Liver (tissue), 3 donors: ENCODE results near the gene SPRN.

Experiments
- JUND ChIP-seq, 2 donors: IDR thresholded peaks; 2 replicates each; pipeline ENCODE4 v1.6.1; 2016; ENCODE audit warnings: antibody characterized with exemption in 2 of 2
- RAD21 ChIP-seq, 2 donors: IDR thresholded peaks; 2 replicates each; pipeline ENCODE4 v1.6.1; 2016; ENCODE audit warnings: antibody characterized with exemption in 2 of 2, mild to moderate bottlenecking in 2 of 2
- SP1 ChIP-seq: IDR thresholded peaks from 2 replicates; pipeline ENCODE4 v1.6.1; 2018; ENCODE audit warnings: antibody characterized with exemption, mild to moderate bottlenecking
- YY1 ChIP-seq: IDR thresholded peaks from 2 replicates; pipeline ENCODE4 v1.6.1; 2016; ENCODE audit warnings: antibody characterized with exemption, mild to moderate bottlenecking
- TF ChIP-seq, protein P1 (sequence below): fragments of 150-350 bp; IDR thresholded peaks from 2 replicates; pipeline ENCODE4 v1.5.1; 2017; ENCODE audit warnings: improper control_type of control experiment, low read depth, low read length; ENCODE audit not compliant: missing input control
- TF ChIP-seq, protein P2 (sequence below): IDR thresholded peaks from 2 replicates; pipeline ENCODE4 v1.6.1; 2016; ENCODE audit warnings: antibody characterized with exemption
- TF ChIP-seq, protein P3 (sequence below): IDR thresholded peaks from 2 replicates; pipeline ENCODE4 v1.6.1; 2016; ENCODE audit warnings: antibody characterized with exemption, mild to moderate bottlenecking
- TF ChIP-seq, protein P4 (sequence below): IDR thresholded peaks from 2 replicates; pipeline ENCODE4 v1.6.1; 2016; ENCODE audit warnings: antibody characterized with exemption
- TF ChIP-seq, protein P5 (sequence below): IDR thresholded peaks from 2 replicates; pipeline ENCODE4 v1.6.1; 2016; ENCODE audit warnings: antibody characterized with exemption
- donor health status: healthy.
- donor health status: healthy.

DNA sequence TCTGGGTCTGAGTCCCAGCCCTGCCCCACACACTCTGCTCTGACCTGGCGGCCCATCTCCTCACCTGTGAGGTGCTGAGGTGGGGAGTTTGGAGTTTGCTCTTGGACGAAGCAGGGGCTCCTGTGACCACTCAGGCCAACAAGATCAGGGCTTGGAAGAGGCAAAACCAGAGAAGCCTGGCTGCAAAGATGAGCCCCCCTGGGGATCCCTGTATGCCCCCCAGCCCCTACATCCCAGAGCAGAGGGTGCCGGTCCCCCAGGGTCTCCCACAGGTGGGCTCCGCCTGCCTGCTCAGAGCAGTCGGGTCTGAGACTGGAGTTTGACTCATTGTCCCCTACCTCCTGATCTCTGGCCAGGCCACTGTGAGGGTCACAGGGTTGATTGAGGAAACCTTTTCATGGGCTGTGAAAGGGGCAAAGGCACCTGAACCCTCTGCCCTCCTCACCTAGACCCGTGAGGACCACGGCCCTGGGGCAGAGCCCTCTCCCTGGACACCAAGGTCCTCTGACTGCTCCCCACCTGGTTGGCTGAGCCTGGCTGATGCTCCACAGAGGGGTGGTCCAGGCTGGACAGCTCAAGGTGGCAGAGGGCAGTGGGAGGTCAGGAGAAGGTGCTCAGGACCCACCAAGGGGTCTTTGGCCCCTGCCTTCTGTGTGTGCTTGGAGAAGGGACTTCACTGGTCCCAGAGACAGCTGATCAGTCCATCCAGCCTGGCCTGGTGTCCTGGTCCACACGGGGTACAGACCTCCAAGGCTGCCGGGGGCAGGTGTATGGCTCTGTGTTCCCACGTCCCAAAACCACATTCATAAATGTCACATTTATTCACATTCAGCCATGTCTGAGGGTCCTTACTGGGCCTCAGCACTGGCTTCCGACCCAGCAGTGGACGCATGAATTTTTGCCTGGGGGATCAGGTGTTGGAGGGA lies 20.2 kb upstream of the SPRN start:
- TF ChIP-seq, protein P1, sequence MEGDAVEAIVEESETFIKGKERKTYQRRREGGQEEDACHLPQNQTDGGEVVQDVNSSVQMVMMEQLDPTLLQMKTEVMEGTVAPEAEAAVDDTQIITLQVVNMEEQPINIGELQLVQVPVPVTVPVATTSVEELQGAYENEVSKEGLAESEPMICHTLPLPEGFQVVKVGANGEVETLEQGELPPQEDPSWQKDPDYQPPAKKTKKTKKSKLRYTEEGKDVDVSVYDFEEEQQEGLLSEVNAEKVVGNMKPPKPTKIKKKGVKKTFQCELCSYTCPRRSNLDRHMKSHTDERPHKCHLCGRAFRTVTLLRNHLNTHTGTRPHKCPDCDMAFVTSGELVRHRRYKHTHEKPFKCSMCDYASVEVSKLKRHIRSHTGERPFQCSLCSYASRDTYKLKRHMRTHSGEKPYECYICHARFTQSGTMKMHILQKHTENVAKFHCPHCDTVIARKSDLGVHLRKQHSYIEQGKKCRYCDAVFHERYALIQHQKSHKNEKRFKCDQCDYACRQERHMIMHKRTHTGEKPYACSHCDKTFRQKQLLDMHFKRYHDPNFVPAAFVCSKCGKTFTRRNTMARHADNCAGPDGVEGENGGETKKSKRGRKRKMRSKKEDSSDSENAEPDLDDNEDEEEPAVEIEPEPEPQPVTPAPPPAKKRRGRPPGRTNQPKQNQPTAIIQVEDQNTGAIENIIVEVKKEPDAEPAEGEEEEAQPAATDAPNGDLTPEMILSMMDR, result no peak
- TF ChIP-seq YY1 (no peak), JUND (IDR thresholded peaks at IDR 0.05) (no peak), RAD21 (IDR thresholded peaks at IDR 0.05) (no peak), SP1 (no peak)
- TF ChIP-seq, protein P2, sequence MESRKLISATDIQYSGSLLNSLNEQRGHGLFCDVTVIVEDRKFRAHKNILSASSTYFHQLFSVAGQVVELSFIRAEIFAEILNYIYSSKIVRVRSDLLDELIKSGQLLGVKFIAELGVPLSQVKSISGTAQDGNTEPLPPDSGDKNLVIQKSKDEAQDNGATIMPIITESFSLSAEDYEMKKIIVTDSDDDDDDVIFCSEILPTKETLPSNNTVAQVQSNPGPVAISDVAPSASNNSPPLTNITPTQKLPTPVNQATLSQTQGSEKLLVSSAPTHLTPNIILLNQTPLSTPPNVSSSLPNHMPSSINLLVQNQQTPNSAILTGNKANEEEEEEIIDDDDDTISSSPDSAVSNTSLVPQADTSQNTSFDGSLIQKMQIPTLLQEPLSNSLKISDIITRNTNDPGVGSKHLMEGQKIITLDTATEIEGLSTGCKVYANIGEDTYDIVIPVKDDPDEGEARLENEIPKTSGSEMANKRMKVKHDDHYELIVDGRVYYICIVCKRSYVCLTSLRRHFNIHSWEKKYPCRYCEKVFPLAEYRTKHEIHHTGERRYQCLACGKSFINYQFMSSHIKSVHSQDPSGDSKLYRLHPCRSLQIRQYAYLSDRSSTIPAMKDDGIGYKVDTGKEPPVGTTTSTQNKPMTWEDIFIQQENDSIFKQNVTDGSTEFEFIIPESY, result no peak
- TF ChIP-seq, protein P3, sequence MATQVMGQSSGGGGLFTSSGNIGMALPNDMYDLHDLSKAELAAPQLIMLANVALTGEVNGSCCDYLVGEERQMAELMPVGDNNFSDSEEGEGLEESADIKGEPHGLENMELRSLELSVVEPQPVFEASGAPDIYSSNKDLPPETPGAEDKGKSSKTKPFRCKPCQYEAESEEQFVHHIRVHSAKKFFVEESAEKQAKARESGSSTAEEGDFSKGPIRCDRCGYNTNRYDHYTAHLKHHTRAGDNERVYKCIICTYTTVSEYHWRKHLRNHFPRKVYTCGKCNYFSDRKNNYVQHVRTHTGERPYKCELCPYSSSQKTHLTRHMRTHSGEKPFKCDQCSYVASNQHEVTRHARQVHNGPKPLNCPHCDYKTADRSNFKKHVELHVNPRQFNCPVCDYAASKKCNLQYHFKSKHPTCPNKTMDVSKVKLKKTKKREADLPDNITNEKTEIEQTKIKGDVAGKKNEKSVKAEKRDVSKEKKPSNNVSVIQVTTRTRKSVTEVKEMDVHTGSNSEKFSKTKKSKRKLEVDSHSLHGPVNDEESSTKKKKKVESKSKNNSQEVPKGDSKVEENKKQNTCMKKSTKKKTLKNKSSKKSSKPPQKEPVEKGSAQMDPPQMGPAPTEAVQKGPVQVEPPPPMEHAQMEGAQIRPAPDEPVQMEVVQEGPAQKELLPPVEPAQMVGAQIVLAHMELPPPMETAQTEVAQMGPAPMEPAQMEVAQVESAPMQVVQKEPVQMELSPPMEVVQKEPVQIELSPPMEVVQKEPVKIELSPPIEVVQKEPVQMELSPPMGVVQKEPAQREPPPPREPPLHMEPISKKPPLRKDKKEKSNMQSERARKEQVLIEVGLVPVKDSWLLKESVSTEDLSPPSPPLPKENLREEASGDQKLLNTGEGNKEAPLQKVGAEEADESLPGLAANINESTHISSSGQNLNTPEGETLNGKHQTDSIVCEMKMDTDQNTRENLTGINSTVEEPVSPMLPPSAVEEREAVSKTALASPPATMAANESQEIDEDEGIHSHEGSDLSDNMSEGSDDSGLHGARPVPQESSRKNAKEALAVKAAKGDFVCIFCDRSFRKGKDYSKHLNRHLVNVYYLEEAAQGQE, result no peak
- TF ChIP-seq, protein P4, sequence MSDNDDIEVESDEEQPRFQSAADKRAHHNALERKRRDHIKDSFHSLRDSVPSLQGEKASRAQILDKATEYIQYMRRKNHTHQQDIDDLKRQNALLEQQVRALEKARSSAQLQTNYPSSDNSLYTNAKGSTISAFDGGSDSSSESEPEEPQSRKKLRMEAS, result no peak
- TF ChIP-seq, protein P5, sequence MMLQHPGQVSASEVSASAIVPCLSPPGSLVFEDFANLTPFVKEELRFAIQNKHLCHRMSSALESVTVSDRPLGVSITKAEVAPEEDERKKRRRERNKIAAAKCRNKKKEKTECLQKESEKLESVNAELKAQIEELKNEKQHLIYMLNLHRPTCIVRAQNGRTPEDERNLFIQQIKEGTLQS, result no peak
